ENCODE results near the gene LASP1.

The LASP1 gene

DNA sequence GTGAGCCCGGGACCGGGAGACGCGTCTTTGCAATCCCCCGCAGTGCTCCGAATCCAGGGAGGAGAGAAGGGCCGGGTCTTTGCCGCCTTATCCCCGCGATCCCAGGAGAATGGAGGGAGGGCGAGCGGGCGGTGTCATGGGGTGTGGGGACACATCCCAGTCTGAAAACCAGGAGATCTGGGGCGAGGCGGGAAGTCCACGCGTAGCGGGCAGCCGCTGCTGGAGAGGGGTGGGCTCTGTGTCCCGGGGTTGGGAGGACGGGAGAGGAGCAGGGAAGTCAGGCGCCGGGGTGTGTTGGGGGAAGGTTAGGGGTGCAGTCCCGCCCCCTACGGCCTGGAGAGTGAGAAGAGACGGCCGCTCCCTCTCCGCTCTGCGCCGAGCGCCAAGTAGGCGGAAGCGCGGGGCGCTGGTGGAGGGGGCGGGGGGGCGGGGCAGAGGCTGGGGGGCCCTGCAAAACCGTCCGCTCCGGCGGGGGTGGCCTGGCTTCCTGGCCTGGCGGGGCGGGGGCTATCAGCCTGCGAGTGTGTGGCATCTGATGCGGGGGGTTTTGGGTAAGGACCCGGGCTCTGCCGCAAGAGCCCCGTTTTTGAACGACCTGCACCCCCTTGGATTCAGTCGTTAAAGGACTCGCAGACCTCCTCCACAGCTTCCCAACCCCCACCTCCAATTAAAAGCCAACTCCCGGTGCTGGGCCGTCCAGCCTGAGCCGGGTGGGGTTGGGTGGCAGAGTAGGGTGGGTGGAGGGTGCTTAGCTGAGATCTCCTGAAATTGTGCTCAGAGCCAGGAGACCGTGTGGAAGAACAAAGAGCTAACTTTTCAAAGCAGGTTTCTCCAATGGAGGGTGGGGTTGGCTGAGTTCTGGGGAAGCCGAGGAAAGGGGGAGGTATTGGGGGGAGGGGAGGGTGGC, 654 bp downstream of the LASP1 start:
- DNase-seq: peak; percentile 90

DNA sequence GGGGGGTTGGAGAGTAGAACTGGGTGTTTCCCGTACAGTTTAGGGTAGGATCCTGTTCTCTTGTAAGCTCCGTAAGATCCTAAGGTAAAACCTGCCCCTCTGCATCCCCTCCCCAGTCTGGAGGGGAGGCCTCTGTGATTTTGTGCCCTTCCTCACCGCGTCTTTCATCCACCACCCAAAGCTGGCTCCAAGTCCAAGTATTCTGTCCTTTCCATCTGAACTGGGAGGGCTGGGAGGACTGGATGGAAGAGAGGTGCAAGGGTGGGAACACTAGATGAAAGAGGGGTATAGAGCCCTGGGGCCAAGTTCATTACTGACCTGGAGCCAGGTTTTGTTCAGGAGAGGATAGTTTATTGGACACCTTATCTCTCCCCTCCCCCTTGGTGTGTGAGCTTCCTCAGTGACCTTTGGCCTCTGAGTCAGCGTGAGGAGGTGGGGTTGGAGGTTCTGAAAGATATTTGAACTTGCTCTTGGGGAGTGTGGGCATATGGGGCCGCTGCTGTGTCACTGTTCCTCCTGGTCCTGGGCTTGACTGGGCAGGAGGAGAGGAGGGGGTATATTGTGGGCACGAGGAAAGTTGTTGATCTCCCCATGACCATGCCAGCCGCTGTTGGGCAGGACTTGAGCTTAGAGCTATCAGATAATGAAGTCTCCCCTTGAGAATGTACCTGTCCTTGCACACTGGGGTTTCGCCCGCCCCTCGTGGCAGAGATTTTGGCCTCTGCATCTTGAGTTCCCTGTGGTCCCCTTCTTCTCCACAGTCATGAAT, 1.6 kb downstream of the LASP1 start:
- no peak for DNase-seq

DNA sequence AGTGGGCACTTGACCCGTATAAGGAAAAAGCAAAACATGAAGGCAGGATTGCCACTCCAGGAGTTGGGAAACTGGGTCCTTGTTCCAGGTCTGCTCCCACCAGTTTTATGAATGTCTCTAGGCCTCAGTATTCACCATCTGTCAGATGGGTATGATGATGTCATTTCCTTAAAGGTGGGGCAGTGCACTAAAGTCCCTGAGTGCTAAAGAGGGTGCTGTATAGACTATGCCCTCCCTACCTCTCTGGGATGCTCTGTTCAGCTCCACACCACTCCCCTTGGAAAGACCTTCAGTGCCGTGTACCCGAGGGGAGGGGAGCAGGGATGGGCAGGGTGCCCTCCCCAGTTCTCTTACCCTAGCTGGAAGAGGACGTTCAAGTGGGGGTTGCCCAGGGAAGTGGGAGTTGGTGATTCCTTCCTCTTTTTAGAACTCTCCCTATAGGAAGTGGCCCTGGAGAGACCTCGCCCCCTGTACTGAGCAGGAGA, 2.2 kb downstream of the LASP1 start:
- no peak for DNase-seq

DNA sequence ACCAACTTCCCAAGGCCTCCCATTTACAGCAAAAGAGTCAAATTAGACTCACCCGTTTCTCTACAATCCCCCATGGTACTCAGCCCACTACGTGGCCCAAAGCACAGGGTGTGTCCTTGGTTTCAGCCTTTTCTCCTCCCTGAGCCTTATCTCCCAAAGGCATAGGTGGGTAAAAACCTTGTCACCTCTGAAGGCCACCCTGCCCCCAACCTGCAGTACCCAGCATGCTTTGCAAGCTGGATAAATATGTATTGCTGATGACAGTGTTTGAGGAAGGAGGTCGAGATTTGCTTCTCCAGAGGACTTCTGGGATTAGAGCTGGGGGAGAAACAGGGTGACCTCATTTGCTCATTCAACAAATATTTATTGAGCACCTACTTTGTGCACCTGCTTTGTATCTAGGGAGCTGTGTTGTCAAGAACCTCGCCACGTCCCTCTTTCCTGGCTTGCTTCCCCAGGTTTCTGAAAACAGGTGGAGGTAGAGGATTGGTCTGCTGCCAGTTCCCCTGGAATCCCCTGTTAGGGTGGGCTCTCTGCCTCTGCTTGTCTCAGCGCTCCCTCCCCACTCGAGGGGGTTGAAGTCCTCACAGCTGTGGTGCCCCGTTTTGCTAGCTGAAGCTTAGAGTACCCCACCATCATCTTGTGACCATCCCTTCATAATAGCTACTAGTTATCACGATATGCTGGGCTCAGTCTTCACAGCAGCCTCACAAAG, 3.0 kb downstream of the LASP1 start:
- DNase-seq: no peak

DNA sequence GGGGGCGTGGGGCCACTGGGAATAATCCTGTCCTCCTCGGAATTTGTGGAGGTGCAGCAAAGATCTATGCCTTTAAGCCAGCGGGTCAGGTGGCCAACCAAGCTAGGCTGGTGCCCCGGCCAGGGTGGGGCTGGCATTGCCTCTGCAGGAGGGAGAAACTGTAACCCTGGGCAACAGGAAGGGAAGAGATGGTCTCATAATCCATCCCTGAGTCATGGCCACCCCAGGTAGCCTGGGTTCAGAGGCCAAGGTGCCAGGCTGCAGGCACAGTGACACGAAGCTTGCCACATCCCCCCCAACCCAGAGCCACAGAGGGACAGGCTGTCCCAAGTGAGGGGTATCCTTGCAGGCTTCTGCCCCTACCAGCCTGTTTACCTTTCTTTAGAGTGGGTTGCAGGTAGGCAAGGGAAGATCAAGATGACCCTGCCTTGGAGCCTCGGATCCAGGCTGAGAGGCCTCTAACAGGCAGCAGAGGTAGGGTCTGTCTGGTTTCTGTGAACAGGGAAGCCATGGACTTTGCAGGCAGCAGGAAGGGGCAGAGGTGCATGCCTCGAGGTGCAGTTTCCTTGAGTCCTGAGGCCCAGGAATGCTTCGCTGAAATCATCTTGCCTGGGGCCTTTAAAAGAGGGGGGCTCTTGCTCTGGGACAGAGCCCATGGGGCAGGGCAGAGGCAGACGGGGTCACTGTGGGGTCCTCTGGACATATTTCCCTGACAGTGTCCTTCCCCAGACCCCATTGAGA, 4.0 kb downstream of the LASP1 start:
- DNase-seq: no peak

DNA sequence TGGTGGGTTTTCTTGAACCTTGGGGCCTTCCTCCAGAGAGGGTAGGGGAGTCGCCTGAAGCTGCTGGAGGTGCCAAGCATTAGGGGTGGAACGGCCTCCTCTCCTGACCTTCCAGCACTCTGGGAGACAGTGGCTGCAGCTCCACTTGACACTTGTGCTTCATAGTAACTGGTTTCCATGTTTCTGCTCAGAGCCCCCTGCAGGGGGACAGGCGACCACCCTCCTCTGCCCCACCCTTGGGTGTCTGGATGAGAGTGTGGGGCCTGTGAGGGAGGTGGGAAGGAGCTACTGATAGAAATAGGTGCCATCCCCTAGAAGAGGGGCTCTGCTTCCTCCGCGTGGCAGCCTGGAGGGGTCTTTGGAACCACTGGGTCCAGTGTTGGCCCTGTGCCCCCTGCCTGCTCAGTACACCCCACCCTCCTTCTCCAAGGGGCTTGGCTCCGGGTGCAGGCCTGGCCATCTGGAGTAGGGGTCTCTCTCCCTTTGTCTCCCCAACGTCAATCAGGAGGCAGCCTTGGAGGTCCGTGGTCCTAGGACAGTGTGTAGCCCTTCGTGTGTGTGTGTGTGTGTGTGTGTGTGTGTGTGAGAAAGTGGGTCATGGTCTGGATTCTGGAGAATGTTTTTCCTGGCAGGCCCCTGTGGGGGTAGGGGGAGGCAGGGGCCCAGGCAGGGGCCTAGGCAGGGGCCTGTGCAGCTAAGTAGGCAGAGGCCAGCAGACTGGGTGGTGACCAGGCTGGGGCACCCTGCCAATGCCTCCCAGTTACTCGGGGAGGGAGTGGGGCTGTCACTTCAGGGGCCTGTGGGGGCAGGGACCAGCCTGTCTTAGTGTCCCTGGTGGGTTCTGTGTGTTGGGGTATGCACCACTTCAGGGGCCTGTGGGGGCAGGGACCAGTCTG, 4.9 kb downstream of the LASP1 start:
- peak; percentile 54 for DNase-seq

DNA sequence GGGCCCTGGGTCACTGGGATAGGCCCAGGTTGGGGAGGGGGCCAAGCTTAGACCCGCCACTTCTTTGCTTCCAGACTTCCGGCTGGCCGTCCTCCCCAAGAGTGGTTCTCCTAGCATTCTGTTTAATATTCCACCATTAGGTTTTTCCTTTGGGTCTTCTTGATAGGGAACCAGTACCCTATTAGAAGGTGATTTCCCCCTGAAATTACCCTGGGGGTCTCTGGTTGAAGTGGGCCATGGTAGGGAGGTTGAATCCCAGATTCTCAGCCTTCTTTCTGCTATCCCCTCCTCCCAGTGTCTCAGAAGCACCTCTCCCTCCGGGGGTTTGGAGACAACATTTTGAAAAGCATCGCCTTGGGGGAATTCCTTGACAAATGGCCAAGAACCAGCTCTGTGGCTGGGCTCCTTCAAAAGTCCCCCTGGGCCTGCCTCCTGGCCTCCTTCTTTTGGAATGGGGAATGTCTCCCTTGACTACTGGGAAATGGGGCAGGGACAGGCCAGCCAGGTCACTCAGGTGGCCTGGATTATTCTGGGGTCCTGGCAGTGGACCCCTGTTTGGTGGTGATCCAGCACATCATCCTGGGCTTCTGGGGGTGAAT, 5.7 kb downstream of the LASP1 start:
- DNase-seq: no peak

DNA sequence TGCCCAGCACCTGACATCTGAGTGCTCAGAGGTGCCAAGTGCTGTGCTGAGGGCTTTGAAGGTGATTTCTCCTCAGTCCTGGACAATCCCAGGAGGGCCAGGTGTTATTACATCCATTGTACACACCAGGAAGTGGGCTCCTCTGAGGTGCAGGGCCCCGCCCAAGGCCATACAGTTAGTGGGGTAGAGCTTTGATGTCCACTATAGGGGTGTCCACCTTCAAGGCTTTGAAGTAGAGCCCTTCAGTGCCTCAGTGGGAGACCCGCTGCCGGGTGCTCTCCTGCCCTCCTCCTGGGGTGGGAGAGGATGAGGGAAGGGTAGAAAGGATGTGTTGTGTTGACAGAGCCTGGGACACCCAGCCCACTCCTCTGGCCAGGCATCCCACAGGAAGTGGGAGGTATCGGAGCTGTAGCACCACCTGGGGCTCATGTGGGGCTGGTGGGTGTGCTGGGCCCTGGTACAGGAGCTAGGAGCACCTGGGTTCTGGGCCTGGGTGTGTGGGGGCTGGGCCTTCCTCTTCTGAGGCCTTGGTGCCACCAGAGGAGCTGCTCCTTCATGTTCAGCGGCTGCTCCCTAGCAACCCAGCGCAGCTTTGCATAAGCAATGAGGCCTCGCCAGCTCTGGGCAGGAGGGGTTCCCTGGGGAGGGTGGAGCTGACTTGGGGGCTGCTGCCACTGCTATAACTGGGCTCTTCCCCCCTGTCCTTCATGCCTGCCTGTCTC, 7.4 kb downstream of the LASP1 start:
- peak; percentile 59 for DNase-seq

DNA sequence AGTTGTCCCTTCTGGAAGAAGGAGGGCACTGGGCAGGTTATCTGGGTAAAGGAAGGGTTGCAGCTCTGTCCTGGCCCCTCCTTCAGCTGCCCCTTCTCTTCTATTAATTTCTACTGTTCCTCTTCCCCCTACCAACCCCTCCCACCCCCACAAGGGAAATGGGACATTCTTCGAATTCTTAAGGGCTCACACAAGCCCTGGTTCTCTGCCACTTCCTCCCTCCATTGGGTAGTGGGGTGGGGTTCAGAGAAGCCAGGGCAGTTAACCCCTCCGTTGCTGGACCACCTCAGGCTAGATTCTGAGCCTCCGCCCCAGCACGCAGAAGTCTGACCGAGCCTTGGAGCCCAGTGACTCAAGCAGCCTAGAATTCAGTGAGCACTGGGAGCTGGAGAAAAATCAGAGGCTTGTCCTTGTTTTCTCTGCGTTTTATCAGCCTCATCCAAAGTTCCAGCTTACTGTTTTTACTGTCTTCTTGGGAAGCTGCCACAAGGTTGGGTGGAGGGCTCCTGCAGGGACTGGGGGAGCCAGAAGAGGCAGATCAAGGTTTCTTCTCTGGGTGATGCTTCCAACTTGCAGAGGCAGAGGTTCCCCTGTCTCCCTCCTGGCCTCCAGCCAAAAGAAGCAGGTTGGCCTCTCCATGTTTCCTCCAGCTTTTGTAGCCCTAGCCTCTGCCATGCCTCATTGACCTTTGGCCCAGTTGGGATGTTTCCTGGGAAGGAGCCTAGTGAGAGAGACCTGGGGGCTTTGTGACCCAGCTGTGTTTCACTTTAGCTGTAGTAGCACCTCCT, 10.2 kb downstream of the LASP1 start:
- peak; percentile 82 for DNase-seq

DNA sequence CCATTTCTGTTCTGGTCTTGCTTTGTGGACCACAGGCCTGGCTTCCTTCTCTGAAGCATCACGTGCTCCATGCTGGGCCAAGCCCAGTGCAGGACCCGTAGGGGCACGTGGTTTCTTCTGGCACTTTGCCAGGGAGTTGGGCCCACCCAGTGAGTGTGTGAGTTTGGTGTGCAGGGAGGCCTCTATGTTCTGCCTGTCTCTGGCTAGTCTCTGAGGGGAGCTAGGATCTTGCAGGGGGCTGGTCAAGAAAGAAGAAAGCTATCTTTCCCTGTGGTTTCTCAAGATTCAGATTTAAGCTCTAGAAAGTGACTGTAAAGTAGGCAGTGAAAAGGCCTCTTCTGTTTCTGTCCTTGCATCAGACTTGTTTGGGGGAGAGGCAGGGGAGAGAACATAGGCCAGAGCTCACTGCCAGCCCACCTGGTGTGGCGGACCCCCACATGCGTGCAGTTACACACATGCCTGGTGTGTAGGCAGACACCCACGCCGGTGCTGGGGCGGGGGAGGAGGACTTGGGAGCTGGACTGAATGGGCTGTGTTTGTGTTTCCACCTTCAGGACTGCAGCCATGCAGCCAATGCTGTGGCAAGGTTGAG, 11.8 kb downstream of the LASP1 start:
- DNase-seq: peak; percentile 85

DNA sequence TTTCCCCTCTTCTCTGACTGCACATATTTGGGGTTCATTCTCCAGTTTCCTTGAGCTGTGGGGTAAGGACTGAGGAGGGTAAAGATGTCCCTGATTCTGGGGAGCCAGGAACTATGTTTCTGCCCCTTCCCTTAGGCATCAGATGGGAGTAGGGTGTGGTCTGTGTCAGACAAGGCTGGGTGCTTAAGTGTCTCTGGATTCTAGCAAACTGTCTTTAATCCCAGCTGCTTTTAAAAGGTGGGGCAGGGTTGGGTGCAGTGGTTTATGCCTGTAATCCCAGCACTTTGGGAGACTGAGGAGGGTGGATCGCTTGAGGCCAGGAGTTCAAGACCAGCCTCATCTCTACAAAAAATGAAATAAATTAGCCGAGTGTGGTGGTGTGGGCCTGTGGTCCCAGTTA, 13.0 kb downstream of the LASP1 start:
- DNase-seq: no peak

DNA sequence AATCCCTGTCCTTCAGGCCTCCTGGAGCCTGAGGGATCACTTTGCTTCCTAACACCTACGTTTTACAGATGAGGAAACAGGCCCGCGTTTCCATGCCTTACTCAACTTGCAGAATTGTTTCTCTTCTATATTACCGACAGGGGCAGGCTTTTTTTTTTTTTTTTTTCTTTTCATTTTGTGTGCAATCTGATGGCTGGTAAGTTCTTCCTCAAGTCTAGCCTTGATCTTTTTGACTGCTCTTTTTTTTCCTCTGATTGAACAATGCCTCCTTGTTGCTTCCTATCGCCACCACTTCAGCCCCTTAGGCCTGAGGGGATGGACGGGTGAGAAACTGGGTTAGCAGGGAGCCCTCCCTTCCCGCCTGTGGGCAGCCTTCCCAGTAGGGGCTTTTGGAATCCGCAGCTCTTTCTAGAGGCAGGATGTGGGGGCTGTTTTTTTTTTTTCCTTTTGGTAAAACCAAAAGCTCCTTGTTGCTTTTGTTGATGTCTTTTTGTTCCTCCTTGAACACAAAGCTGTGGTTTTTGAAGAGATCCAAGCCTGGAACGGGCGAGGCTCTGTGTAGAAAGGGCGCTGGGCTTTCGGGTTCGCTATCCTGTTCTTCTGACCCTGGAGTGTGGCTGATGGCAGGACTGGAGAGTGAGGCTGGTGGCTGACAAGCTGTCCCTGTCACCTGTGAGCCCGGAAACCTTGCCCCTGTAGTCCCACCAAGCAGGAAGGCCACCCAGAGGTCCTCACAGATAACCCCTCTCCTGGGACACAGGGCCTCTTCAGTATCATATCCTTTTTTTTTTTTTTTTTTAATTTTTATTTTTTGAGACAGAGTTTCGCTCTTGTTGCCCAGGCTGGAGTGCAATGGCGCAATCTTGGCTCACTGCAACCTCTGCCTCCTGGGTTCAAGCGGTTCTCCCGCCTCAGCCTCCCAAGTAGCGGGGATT, 14.0 kb downstream of the LASP1 start:
- DNase-seq: no peak

DNA sequence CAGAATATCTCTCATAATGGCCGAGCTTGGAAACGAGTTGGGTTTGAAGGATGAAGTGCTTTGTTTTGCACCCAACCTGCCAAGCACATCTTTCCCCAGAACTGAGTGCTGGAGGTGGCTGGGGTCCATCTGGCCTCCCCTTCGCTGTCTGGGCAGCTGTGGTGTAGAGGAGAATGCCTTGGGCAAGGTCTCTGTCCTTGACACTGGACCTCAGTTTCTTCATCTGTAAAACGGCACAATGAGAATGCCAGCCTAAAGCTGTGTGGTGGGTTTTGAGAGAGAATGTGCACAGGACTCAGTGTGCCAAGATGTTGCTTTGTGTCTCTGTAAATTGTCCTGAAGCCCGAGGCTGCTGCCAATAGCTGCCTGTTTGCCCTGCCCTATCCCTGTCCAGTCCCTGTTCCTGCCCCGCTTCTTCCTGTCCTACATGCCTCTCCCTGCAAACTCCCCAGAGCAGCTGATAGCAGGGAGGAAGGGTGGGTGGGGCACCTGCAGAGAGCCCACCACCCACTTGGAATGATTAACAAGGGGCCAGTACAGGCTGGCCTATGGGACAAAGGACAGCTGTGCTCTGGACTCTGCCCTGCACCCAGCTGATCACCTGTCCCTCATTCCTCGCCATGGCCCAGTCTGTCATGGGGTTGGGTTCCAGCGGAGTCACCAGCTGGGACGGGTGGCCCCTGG, 15.3 kb downstream of the LASP1 start:
- no peak for DNase-seq

DNA sequence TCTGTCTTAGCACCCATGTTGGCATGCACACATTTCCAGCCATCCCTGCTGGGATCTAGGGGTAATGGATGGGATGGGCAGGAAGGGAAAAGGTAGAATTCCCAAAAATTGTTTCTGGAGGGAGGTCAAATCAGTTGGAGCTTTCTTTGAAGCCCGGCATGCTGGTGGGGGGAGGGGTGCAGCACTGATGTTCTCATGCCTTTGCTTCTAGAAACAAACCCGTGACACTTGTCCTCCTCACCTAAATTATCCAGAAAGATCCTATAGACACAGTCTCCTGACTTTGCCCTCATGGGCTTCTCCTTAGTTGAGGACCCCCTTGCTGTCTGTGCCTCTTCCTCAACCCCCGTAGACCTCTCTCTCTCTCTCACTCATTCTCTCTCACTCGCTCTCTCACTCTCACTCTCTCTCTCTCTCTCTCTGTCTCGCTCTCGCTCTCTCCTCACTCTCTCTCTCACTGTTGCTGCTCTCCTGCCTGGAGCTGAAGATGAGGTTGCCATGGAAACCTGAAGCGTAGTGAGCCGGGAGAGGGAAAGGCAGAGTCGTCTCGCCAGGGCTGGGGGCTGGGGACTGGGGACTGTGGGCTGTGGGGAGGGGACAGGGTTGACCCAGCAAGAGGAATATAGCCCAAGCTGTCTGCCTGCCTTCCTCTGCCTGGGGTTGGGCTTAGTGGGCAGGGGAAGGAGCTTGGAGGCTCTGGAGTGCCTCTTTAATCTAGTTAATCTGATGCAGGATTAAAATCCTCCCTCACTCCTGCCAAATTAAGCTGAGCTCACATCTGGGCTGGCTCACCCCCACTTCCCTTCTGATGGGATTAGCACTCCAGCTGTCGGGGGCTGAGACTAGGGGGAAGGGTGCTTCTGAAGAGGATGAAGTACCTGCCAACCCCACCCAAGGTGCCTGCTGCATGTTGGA, 16.1 kb downstream of the LASP1 start:
- DNase-seq: no peak

DNA sequence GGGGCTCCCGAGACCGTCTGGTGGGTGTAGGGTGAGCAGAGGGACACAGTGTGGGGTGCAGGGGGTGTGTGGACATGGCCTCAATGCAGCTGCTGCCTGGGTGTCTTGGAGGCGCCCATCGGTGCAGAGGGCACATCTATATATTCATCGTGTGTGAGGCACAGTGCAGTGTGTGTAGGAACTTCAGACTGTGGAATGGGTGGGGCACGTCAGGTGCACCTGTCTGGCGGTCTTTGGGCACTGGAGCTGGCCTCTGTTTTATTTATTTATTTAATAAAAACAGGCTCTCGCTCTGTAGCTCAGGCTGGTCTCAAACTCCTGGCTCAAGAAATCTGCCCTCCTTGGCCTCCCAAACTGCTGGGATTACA, 16.8 kb downstream of the LASP1 start:
- DNase-seq: no peak

DNA sequence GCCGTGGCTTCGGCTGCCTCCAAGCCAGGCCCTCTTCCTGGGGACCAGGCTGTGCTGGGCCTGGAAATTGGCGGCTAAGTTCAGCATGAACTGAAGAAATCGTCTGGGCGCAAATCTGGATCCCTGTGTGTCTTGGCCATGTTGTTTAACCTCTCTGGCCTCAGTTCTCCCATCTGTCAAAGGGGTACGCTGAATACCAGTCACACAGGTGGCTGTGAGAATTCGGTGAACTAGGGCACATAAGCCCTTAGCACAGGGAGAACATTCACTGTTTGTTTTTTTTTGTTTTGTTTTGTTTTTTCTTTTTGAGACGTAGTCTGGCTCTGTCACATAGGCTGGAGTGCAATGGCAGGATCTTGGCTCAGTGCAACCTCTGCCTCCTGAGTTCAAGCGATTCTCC, 19.0 kb downstream of the LASP1 start:
- DNase-seq: no peak

Data from femur (tissue), 1 donor.